Measurements from ENCODE around the gene USP49. TPM values are rescaled to one million over a fixed set of nuclear protein-coding genes. Genes with fewer than 3 reads are reported as not detected.
"Not testable (repeated sequence)": the region's sequence is repeated elsewhere in the genome, so short reads cannot be mapped to it uniquely, and the experiment has no call there.

Gene USP49
- 1 to 10 TPM; 1.6 to 1.7 TPM for total RNA-seq
- long read RNA-seq, partial matches to known transcripts, result 1 of 5 reads
- long read RNA-seq, other reads (novel, unspliced or antisense), result 4 of 5 reads

DNA sequence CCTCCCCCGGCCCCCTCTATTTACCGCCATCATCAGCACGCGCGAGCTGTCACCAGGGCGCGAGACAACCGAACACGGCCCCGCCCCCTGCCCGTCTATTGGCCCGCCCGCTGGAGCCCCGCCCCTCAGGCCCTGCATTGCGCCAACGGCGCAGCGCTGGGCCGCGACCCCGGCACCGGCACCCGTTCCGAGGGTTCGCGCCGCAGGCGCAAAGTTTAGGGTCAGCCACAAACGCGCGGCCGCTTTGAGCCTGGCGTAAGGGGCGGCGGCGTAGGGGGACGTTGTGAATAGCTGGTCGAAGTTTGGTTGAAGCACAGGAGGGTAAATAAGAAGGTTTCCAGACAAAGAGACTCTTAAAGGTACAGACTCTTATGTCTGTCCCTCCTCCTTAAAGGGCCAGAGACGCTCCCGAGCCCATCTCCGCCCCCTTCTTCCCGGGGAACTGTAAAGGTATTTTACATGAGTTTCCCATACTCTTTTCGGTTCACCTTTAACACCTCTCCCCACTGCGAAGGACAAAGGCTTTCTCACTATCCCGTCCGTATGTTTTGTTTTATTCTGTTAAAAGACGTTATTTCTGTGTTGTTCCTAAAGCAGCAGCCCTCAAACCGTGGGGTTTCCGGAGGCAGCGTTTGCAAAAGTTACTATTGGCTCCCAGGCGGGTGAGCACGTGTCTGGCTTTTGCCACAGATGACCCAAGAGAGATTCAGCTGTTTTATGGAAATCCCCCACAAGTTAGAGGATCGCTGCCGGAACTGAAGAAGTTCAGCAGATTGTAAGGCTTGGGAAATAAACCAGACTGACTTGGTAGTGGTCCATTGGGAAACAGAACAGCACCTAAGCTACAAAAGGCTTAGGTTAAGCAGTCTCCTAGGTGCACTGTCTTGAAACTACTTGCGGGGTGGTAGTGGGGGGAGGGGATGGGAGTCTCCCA is at the start of gene USP49:
Gene USP49, minus strand, starts transcription at position 76 of the 934 bp plus-strand sequence. CDS start 88,392 bp downstream, outside the sequence.
- DNase-seq, result peak; percentile 92
- intact Hi-C loops (cut with DNase I), result no loop called here
- peak; percentile 99 for ATAC-seq

DNA sequence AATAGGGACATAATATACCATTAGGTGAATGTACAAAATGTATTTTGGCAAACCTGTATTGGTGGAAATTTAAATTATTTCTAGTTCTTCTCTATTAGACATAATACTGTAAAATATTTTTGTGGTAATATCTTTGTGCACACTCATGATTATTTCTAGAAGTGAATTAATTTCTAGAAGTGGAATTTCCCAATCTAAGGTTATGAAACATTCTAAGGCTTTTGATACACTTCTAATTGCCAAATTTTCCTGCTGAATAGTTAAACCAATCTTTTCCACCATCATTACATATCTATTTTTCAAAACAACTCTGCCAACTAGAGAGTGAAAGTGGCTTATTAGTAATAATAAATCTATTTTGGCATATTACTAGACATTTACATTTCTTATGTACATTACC is 48.3 kb upstream of the USP49 start:
- ATAC-seq (no peak), DNase-seq (no peak)
- intact Hi-C loops (cut with DNase I), result no loop called here

DNA sequence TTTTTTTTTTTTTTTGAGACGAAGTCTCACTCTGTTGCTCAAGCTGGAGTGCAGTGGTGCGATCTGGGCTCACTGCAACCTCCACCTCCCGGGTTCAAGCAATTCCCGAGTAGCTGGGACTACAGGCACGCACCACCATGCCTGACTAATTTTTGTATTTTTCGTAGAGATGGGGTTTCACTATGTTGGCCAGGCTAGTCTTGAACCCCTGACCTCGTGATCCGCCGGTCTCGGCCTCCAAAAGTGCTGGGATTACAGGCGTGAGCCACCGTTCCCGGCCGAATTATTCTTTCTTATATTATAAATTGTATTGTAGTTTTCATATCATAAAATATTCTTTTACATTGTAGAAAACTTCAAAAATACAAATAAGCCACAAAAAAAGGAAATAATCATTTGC is 47.7 kb upstream of the USP49 start:
- intact Hi-C loops (cut with DNase I); ATAC-seq; DNase-seq: not testable (repeated sequence)

DNA sequence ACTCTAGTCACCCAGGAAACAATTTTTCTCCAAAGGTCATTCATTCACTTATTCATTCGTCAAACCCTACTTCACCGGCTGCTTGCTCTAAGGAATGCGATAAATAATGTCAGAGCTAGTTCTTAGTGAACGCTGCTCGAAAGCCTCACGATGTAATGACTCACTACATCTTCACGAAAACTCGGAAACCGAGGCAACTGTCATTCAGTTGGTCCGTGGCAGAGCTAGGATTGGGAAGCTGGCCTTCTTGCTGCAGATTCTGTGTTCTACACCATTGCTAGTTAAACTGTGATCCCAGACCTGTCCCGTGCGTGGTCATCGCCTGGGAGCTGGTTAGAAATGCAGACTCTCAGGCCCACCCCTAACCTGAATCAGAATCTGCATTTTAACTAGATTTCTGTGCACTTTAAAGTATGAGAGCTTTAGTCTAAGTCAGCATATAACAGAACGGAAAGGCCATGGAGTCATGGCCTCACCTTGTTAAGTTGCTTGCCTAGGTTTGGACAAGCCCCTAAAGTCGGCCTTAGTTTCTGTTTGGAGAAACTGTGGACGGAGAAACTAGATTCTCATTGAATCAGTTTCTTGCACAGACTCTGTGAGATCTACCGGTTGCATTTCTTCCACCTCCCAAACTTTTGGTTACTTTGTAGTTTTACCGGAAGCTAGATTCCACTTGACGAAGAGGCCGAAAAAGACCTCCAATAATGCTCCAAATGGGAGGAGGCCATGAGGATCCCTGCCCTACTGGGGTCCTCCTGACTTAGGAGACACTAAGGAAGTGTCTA is 47.1 kb upstream of the USP49 start:
- DNase-seq, result no peak

DNA sequence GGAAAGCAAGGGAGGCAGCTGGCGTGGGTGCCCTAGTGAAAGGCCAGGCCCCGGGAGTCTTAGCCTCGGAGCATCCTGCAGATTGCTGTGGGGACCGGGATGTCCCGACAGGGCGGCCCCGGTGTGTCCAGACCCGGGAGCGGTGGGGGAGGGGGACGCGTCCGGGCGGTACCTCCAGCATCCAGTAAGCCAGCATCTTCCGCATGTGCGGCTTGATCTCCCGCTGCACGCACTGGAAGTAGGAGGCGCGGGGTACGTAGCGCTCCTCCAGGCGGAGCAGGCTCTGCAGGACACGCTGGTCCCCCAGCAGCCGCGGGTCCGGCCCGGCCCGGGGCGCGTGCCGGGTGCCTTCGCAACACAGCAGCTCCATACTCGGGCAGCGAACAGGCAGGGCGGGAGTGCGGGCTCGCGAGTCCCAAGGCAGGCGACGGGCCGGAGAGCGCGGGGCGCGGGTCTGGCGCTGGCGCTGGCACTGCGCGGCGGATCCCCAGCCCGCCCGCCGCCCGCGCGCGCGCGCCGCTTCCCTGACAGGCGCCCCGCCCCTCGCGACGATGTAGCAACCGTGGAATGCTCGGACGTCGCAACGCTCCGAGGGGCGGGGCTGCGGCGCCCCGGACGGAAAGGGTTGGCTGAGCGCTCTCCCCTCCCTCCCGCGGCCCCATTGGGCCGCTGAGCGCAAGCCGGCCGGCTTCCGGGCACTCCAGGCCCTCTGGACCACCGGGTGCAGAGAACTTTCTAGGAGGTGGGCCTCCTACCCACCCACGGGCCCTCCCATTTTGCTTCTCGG is 46.3 kb upstream of the USP49 start, which contains the start of gene CCND3:
Gene CCND3, minus strand, starts transcription at position 529 of the 787 bp plus-strand sequence. Its CDS starts 159 bp downstream, at position 370.
- intact Hi-C loops (cut with DNase I), result no loop called here
- ATAC-seq (peak; percentile 95), DNase-seq (peak; percentile 96)

More for the DNA sequence above, 47.1 kb upstream of the USP49 start:
- peak in 1 of 2 donors; percentile 1 for ATAC-seq
- intact Hi-C loops (cut with DNase I), result no loop called here

DNA sequence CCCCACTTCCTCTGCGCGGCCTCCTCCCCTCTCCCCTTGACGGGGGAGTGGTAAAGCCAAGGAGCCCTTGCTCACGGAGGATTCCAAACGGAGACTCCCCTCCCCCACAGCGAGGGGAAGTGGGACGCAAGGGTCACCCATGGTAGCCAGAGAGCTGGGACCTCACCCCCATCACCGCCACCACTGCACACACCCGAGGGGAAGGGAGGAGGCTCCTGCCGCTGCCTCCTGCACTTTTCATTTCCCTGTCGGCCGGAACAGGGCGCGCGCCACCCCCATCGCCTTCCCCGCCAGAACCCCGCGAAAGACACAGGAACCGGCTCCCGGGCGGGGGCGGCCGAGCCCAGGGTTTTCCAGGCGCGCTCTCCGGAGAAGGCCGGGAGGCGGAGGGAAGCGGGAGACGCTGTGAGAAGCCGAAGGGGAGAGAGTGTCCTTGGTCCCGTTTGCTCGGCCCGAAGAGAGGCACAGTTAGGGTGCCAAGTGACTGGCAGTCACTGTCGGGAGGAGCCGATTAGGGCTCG is 45.6 kb upstream of the USP49 start:
- peak; percentile 14 to 28 for ATAC-seq
- intact Hi-C loops (cut with DNase I), result no loop called here
- DNase-seq, result peak; percentile 63

DNA sequence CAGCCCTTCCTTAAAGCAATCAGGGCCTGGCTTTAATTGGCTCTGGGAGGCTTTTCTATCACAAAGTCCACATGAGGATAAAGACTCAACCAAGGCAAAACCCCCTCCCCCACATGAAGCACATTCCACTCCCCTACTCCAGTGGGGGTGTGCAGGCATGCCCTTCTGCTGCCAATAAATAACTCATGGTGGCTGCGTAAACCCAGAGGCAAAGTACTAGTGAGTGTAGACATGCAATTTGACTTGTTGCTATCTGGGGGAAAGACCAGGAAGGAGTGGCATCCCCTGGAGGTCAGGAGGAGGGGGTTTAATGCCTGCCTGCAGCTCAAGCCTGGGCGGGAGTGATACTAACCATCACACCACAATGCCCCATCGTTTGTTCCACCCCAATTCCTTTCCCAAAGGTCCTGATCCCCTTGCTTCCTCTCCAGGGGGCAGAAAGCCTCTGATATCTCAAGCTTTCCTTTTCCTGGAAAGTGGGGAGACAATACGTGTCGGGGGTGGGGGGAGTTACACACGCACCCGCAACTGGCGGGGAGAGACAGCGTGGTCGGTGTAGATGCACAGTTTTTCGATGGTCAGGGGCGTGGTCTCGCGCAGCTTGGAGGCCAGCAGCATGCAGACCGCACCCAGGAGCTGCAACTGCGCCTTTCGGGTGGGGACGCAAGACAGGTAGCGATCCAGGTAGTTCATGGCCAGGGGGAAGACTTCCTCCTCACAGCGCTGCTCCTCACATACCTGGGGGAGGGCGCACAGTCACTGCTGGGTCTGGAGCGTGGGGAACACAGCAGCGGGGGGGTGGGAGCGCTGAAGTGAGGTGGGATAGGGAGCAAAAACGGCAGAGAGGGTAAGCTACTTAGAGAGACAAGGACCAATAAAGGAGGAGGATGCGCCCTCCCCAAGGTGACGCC is 44.9 kb upstream of the USP49 start:
- intact Hi-C loops (cut with DNase I), result loop anchor here (2.0 to 10.0 kb wide), 2 partner anchors 105 to 107 kb away; no protein-coding TSS in a partner anchor
- ATAC-seq (no peak), DNase-seq (peak; percentile 31)

DNA sequence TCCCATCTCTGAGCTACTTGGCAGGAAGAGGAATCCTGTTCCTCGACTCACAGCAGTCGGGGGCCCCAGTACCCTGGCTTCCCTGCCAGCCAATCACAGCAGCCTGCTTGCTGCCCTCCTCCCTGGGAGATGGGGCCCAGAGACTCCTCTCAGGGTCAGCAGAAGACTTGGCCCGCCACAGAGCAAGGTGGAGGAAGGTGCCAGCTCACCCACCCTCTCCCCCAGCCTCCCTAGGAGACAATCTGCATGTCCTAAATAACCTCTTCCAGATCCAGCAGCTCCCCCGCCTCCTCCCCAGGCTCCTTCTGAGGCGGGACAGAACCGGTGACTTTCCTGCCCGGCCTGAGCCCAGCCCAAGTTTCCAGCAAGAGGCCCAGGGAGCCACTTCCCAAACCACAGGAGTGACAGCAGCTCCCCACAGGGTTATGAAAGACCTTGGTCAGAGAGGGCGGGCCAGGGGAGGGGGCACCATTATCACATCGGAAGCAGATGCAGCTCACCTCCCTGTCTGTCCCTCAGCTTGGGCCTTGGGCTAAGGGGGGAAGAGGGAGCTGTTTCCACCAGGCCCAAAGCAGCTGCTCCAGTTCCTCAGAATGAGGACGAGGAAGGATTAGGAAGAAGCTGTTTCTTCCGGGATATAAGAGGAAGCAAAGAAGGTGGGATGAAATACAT is 44.1 kb upstream of the USP49 start:
- intact Hi-C loops (cut with DNase I), result loop anchor here (2.0 to 10.0 kb wide), 2 partner anchors 105 to 107 kb away; no protein-coding TSS in a partner anchor
- peak; percentile 68 for DNase-seq
- peak in 1 of 2 donors; percentile 2 for ATAC-seq

DNA sequence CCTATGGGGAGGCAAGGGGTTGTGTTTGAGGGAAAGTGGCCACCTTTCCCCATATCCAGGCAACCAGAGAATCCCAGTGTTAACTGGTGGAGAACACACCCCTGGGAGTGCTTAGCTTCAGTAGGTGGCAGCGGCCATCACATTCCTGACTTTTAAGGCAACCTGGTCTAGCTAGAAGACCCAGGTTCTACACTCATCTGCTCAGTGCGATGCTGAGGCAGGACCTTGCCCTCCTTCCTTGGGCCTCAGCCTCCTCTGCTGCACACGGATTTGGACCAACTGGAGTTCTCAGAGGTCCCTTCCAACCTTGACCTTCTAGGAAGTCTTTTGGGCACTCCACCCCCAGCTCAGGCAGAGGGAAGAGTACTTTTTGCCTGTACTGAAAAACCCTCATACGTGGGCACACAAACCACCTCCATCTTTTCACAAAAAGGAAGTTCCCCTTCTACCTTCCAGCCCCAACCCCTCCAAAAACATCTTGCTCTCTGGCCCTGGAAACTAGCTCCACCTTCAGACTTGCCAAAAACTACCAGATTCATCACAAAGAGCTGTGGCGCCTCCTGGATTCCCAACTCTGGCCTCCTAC is 43.5 kb upstream of the USP49 start:
- intact Hi-C loops (cut with DNase I), result loop anchor here (2.0 to 10.0 kb wide), 2 partner anchors 106 to 108 kb away; no protein-coding TSS in a partner anchor
- no peak for ATAC-seq
- no peak for DNase-seq

DNA sequence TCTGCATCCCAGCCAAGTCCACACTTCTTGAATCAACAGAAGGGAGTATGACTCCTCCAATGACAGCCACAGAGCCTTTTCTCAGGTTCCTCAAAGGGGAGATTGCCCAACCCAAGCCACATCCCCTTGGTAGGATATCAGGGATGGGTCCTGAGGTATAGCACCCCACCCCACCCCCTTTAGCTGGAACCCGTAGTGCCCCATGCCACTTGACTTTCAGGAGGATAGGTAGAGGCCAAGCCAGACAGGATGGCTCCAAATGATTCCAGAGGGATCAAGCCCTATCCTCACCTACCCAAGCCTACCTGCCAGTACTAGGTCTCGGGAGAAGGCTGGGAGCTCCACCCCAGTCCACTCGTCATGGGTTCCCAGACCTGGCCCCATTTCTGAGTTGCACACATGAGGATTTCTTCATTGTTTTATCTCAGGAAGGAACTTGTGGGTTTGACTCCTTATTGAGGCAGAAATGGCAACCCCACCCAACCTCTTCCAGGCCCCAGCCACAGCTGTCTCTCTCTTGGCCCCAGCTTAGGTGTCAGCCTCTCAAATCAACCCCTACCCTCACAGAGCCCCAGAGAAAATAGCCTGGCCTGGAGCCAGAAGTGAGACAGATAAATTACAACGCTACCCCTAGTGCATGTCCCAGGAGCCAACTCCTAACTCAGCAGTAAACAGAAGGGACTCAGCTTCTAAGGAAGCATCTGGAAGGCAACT is 42.8 kb upstream of the USP49 start:
- DNase-seq (peak; percentile 54), ATAC-seq (no peak)
- intact Hi-C loops (cut with DNase I), result loop anchor here (2.0 to 10.0 kb wide), 2 partner anchors 107 to 109 kb away; no protein-coding TSS in a partner anchor

DNA sequence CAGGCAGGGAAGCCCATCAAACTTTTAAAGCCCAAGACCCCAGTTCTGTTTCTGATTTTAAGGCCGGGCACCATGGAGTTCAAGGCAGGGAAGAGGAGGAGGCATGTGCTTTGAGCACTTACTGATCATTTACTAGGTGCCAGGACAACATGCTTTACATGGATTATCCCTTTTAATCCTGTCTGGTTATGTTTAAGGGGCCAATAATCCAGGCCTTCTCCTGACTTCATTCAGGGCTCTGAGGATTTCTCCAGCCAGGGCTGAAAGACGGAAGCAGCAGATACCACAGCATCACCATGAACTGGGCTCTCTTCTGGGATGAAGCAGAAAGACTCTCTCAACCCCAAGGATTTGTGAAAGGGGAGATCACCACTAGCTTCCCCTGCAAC is 42.3 kb upstream of the USP49 start:
- DNase-seq, result no peak
- no peak for ATAC-seq
- intact Hi-C loops (cut with DNase I), result loop anchor here in 1 of 2 donors (10.0 kb wide), 1 partner anchor 107 kb away; no protein-coding TSS in a partner anchor

DNA sequence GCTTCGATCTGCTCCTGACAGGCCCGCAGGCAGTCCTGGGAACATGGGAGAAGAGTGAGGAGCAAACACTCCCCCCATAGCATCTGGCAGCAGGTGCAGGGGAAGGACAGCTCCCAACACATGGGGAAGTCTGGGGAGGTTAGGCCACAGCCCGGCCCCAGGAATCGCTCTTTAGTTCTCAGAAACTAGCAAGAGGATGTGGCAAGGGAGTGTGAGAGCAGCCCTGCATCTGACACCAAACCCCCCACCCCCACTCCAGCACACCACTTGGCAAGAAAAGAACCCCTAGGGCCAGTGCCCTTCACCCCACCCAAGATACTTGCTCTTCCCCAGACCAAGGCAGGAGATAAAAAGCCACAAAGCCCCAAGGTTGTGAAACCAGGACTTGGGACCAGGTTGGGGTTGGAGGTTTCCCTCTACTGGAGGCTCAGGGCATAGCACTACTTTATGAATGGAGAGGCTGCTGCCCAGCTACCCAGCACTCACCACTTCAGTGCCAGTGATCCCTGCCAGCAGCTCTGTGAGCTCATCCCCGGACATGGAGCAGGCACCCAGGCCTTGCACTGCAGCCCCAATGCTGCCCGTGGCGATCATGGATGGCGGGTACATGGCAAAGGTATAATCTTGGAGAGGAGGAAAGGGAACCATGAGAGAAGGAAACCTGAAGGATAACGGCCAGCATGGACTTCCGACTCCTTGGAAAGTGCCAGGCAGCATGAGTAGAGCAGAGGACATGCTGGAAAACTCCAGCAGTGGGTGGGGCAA is 41.1 kb upstream of the USP49 start:
- ATAC-seq (peak; percentile 54 to 72), DNase-seq (peak; percentile 71)
- intact Hi-C loops (cut with DNase I), result loop anchor here in 1 of 2 donors (10.0 kb wide), 1 partner anchor 109 kb away; no protein-coding TSS in a partner anchor

DNA sequence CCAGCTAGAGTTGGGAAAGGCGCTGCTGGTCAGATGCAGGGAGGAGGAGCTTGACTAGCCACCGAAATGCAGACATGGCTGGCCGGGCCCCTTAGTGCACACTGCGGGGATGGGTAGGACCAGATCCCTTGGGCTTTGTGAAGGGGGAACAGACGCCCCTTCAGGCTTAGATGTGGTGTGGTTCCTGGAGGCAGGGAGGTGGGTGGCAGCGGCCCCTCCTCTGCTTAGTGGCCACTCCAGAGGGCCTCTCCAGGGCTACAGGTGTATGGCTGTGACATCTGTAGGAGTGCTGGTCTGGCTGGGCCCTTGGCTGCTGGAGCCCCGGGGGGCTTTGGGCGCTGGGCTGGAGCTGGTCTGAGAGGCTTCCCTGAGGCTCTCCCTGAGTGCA is 40.5 kb upstream of the USP49 start:
- intact Hi-C loops (cut with DNase I), result loop anchor here in 1 of 2 donors (10.0 kb wide), 1 partner anchor 109 kb away; no protein-coding TSS in a partner anchor
- no peak for DNase-seq
- ATAC-seq, result no peak

DNA sequence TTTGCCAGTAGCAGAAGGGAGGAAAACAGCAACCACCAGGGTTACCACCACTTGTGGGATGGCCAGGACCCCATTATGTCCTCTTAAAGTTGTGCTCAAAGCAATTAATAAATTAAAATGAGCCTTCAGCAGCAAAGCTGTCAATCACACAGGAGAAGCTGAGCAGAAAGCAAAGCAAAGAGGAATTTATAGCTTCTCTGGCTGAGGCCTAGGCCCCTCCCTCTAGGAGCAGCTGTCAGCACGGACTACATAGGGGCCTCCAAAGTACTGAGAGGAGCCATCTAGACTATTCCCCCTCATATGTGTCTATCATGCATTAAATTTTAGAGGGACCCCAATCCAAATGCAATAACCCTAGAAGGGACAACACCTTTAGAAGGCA is 40.0 kb upstream of the USP49 start:
- no peak for ATAC-seq
- no peak for DNase-seq
- intact Hi-C loops (cut with DNase I), result loop anchor here in 1 of 2 donors (10.0 kb wide), 1 partner anchor 110 kb away; no protein-coding TSS in a partner anchor

Data from left cardiac atrium (tissue), 4 donors.